K562 (cell line): ENCODE results near the gene USP48. TPM values are rescaled to one million over a fixed set of nuclear protein-coding genes. Genes with fewer than 3 reads are reported as not detected.

Experiments
- ATAC-seq: fragments of 200-7000 bp; cut with Tn5 transposase; 3 replicates; pipeline ENCODE4 v1.9.1; 2020; ENCODE audit warnings: moderate library complexity
- BruUV-seq: library from RNA; stranded (reverse); fragments of 400-500 nt; replicated peaks from 2 replicates; lab custom pipeline; 2021; lab: Mats Ljungman, UMichigan
- CTCF ChIA-PET: fragments of 300-600 bp; formaldehyde crosslinking; extraction: SDS; loops from one replicate; lab custom pipeline; 2021; ENCODE audit warnings: low intra/inter-chr PET ratio; lab: Yijun Ruan, JAX
- POLR2A ChIA-PET: fragments of 300-600, 350-650 bp; sonication (Branson Sonifier 250); formaldehyde crosslinking; extraction: SDS; loops from one replicate; lab custom pipeline; 2021; ENCODE audit warnings: antibody characterized with exemption, inconsistent platforms; lab: Yijun Ruan, JAX
- DNase-seq, 4 experiments: peaks; one replicate each; pipeline versions ENCODE4 v3.0.0 to v3.0.0-alpha.2; 2011 to 2018; ENCODE audit warnings: low spot score in 3 of 4, mixed read lengths in 3 of 4; ENCODE audit errors: extremely low read depth in 1 of 4
- FAIRE-seq: peaks from 2 replicates; lab custom pipeline; 2011; peaks lifted over from hg19 to GRCh38; lab: Jason Lieb, UNC
- H2AFZ ChIP-seq: 2 replicates; pipeline ENCODE4 v1.6.0; 2011; ENCODE audit warnings: low read depth, low read length, control low read depth, inconsistent platforms
- H3K27ac ChIP-seq: fragments of 200-600 bp; 3 replicates; pipeline ENCODE4 v1.8.0; 2011; ENCODE audit warnings: low read depth, mild to moderate bottlenecking, control low read depth, inconsistent platforms, low read length, moderate library complexity, mixed read lengths; ENCODE audit errors: extremely low read depth
- H3K27me3 ChIP-seq, 2 experiments: fragments of 300-600 bp in 1 of 2; 2 replicates in 1 of 2; 3 replicates in 1 of 2; pipeline versions ENCODE4 v1.6.0 to v1.8.0; 2011; ENCODE audit warnings: inconsistent platforms in 2 of 2, low read length in 2 of 2, mild to moderate bottlenecking in 1 of 2, mixed read lengths in 1 of 2, moderate library complexity in 1 of 2; ENCODE audit not compliant: control insufficient read depth in 2 of 2, insufficient read depth in 2 of 2
- H3K36me3 ChIP-seq: fragments of 300-600 bp; 3 replicates; pipeline ENCODE4 v1.8.0; 2011; ENCODE audit warnings: mild to moderate bottlenecking, low read length, inconsistent platforms; ENCODE audit not compliant: control insufficient read depth, insufficient read depth
- H3K4me1 ChIP-seq, 2 experiments: fragments of 200-600 bp in 1 of 2; replicated peaks in 1 of 2; 2 replicates in 1 of 2; 3 replicates in 1 of 2; pipeline versions ENCODE4 v1.5.1 to v1.8.0; 2011; ENCODE audit warnings: inconsistent platforms in 2 of 2, low read length in 2 of 2, mild to moderate bottlenecking in 1 of 2, mixed read lengths in 1 of 2, moderate library complexity in 1 of 2; ENCODE audit not compliant: control insufficient read depth in 2 of 2, insufficient read depth in 2 of 2
- H3K4me2 ChIP-seq: 2 replicates; pipeline ENCODE4 v1.6.1; 2011; ENCODE audit warnings: low read length, control low read depth, inconsistent platforms, mixed read lengths; ENCODE audit not compliant: insufficient read depth
- H3K4me3 ChIP-seq: fragments of 200-600 bp; sonication (generic), shearing (Covaris generic); 2 replicates; pipeline ENCODE4 v1.5.1; 2016; ENCODE audit warnings: control low read depth, inconsistent platforms
- H3K79me2 ChIP-seq: fragments of 200-600 bp; 3 replicates; pipeline ENCODE4 v1.8.0; 2011; ENCODE audit warnings: low read length, inconsistent platforms; ENCODE audit not compliant: control insufficient read depth, insufficient read depth
- H3K9ac ChIP-seq, 2 experiments: 2 replicates each; pipeline versions ENCODE4 v1.6.0 to v1.6.1; 2011; ENCODE audit warnings: low read depth in 2 of 2, low read length in 2 of 2, control low read depth in 1 of 2, inconsistent platforms in 1 of 2, mild to moderate bottlenecking in 1 of 2, mixed read lengths in 1 of 2; ENCODE audit not compliant: insufficient read depth in 1 of 2
- H3K9me1 ChIP-seq: one replicate; pipeline ENCODE4 v1.6.0; 2011; ENCODE audit warnings: inconsistent platforms, mild to moderate bottlenecking, low read length, moderate library complexity; ENCODE audit not compliant: control insufficient read depth, insufficient read depth
- H3K9me3 ChIP-seq: replicated peaks from 2 replicates; pipeline ENCODE4 v1.5.1; 2011; ENCODE audit warnings: low read depth, low read length, inconsistent platforms; ENCODE audit not compliant: control insufficient read depth, insufficient read depth
- H4K20me1 ChIP-seq: replicated peaks from 2 replicates; pipeline ENCODE4 v1.6.1; 2011; ENCODE audit warnings: low read length, inconsistent platforms, mixed read lengths; ENCODE audit not compliant: control insufficient read depth, insufficient read depth
- BCL6 ChIP-seq: fragments of 250-450 bp; sonication (Bioruptor Pico); IDR thresholded peaks from 2 replicates; pipeline ENCODE4 v1.4.0; 2020
- FOXK1 ChIP-seq: sonication (generic); formaldehyde crosslinking; IDR thresholded peaks from 2 replicates; pipeline ENCODE4 v1.8.0; 2022; ENCODE audit warnings: missing genetic modification reagents, mild to moderate bottlenecking, borderline replicate concordance
- GMEB1 ChIP-seq: fragments of 250-450 bp; sonication (Bioruptor Pico); IDR thresholded peaks from 2 replicates; pipeline ENCODE4 v1.4.0; 2020; ENCODE audit warnings: mild to moderate bottlenecking
- HIVEP1 ChIP-seq: fragments of 250-450 bp; sonication (Bioruptor Pico); IDR thresholded peaks from 2 replicates; pipeline ENCODE4 v1.4.0; 2020; ENCODE audit warnings: mild to moderate bottlenecking
- PBX2 ChIP-seq, 2 experiments: IDR thresholded peaks in 1 of 2; conservative IDR thresholded peaks in 1 of 2; 2 replicates each; pipeline ENCODE4 v1.6.1; 2016; ENCODE audit warnings: low read depth in 2 of 2, mild to moderate bottlenecking in 1 of 2, missing compliant biosample characterization in 1 of 2, missing genetic modification characterization in 1 of 2, moderate library complexity in 1 of 2
- POLR2H ChIP-seq: IDR thresholded peaks from 2 replicates; pipeline ENCODE4 v1.6.1; 2016; ENCODE audit warnings: missing genetic modification characterization, low read depth, mild to moderate bottlenecking, control low read depth, missing compliant biosample characterization, moderate library complexity
- PTRF ChIP-seq: fragments of 450-650 bp; IDR thresholded peaks from 2 replicates; pipeline ENCODE4 v1.6.1; 2016; ENCODE audit warnings: mild to moderate bottlenecking, missing genetic modification characterization, missing compliant biosample characterization
- SNIP1 ChIP-seq: fragments of 450-650 bp; IDR thresholded peaks from 2 replicates; pipeline ENCODE4 v1.7.1; 2017; ENCODE audit warnings: low read depth, mild to moderate bottlenecking
- TARDBP ChIP-seq: fragments of 450-650 bp; IDR thresholded peaks from 2 replicates; pipeline ENCODE4 v1.6.1; 2016
- ZNF324 ChIP-seq: fragments of 250-450 bp; sonication (Bioruptor Pico); IDR thresholded peaks from 2 replicates; pipeline ENCODE4 v1.4.0; 2020; ENCODE audit warnings: mild to moderate bottlenecking
- WGBS: fragments of 100-300 bp; shearing (Covaris generic); methylation state at CpG from one replicate; pipeline ENCODE4 v1.1.6; 2016; ENCODE audit warnings: low coverage, mixed read lengths; ENCODE audit not compliant: insufficient coverage; ENCODE audit errors: missing lambda C conversion rate; 5-methylcytosine and 5-hydroxymethylcytosine counted together
- in situ Hi-C: fragments of 300-500 bp; cut with MboI; formaldehyde crosslinking; loops from 4 replicates; pipeline ENCODE4 v1.15.0; 2018; ENCODE audit warnings: inconsistent platforms, mixed read lengths
- intact Hi-C: fragments of 100-400 bp; cut with micrococcal nuclease; formaldehyde crosslinking; loops from 2 replicates; pipeline ENCODE4 v1.14.2; 2022
- polyA plus RNA-seq, 8 experiments: library from polyadenylated mRNA; depleted of rRNA in 4 of 8; stranded (reverse) in 5 of 8; unstranded in 3 of 8; fragments of >200 nt; fragmentation: Nextera tagmentation in 2 of 8; fragmentation: Illumina TruSeq in 1 of 8; extraction: Ambion mirVana in 2 of 8; extraction: Trizol in 1 of 8; gene quantifications; 2 replicates each; pipeline versions ENCODE4 v1.2.1 to v1.2.3, GENCODE V29; 2011 to 2014; ENCODE audit warnings: inconsistent platforms in 1 of 8, missing spikeins in 1 of 8
- total RNA-seq, 7 experiments: library from RNA; depleted of rRNA in 6 of 7; stranded (reverse); fragments of >200 nt in 6 of 7; fragmentation: Illumina TruSeq in 2 of 7; extraction: Trizol in 2 of 7; gene quantifications; 2 replicates each; pipeline versions ENCODE4 v1.2.1 to v1.2.3, GENCODE V29; 2011 to 2021; ENCODE audit warnings: low replicate concordance in 1 of 7

The USP48 gene
- total and polyA plus RNA-seq, 9 of the 15 experiments (the other 6 are each of a cell fraction or from before 2014, with no cell fraction given), result 23.3 to 123 (median 106) TPM

- no peak for TF ChIP-seq ZNF324 (CRISPR knock-in tag)
- TF ChIP-seq HIVEP1, result no peak
- no peak for TF ChIP-seq PTRF
- no peak for TF ChIP-seq FOXK1 (CRISPR knock-in tag)
- TF ChIP-seq GMEB1 (CRISPR knock-in tag), result no peak
- no peak for TF ChIP-seq POLR2H
- no peak for TF ChIP-seq SNIP1
- TF ChIP-seq BCL6 (CRISPR knock-in tag), result no peak
Observed at GRCh38 chr1:21756393-21757089, 26.4 kb downstream of the USP48 start (continued).

- FAIRE-seq, result no peak
- BruUV-seq, result no TSS peak
- 100% methylated on average over 2 of the region's 2 CpGs for WGBS
Observed at GRCh38 chr1:21755067-21755466, 27.9 kb downstream of the USP48 start.

More at GRCh38 chr1:21755067-21755466, 27.9 kb downstream of the USP48 start:
- POLR2A ChIA-PET, result interaction anchor here (0.7 to 1.7 kb wide), 4 partner anchors 10 to 83 kb away, joined by 3 to 4 read pairs (median 3); no protein-coding TSS in a partner anchor
- Histone ChIP-seq H3K9me1 (no peaks in the 10 kb centered on the region), H3K4me3 (no peak overlapping the region), H3K27ac (peak overlapping the region; percentile 10; the same call in 1 of the 3 replicates), H2AFZ (no peak overlapping the region), H3K36me3 (peaks cover 70% of the 10 kb centered on the region), H3K9ac (no peak overlapping the region), H3K79me2 (peaks cover 65% of the 10 kb centered on the region), H3K4me1 (peaks cover 13 to 24% of the 10 kb centered on the region in 2 experiments; a peak in 4 of 5 replicates), H3K9me3 (no peaks in the 10 kb centered on the region), H3K4me2 (no peak overlapping the region), H3K27me3 (no peaks in the 10 kb centered on the region), H4K20me1 (peaks cover 16% of the 10 kb centered on the region; the same call in 1 of the 2 replicates)
- DNase-seq (no peak), ATAC-seq (no peak)
- in situ Hi-C loops (no loop called here), intact Hi-C loops (no loop called here)
- CTCF ChIA-PET, result no interaction called here
- no peak for TF ChIP-seq TARDBP
- TF ChIP-seq PBX2 (CRISPR knock-in tag; IDR thresholded peaks at IDR 0.05; ENCODE audit: low read depth), result no peak
- peak; percentile 42; the same call in 1 of the 2 replicates for TF ChIP-seq PBX2 (tag; conservative IDR thresholded peaks at IDR 0.05; ENCODE audit: low read depth)
